ENCODE measurements around the gene TYMP.

TYMP gene

GRCh38 chr22:50482107-50483074 lies 47.4 kb downstream of the TYMP start:
- DNase-seq: no peak

- DNase-seq: no peak
Measured at GRCh38 chr22:50481440-50482106, 48.2 kb downstream of the TYMP start, which contains the start of gene ADM2. Gene ADM2, plus strand, starts transcription at chr22:50481543. Its CDS starts 305 bp downstream, at chr22:50481848.

- DNase-seq: no peak
Measured at GRCh38 chr22:50481045-50481439, 48.8 kb downstream of the TYMP start.

GRCh38 chr22:50479721-50480120 lies 50.1 kb downstream of the TYMP start:
- no peak for DNase-seq

- no peak for DNase-seq
Measured at GRCh38 chr22:50477923-50478322, 51.9 kb downstream of the TYMP start.

- DNase-seq: no peak
Measured at GRCh38 chr22:50476868-50477267, 52.9 kb downstream of the TYMP start.
